GM18867 (cell line): ENCODE results near the gene CATSPER1.
A peak's percentile ranks its signal among the peaks of the same experiment; 100 is the strongest.
"Not testable (repeated sequence)": the region's sequence is repeated elsewhere in the genome, so short reads cannot be mapped to it uniquely, and the experiment has no call there.

Source experiments
- ATAC-seq: cut with Tn5 transposase; IDR thresholded peaks from one replicate; pipeline ENCODE4 v1.9.1; 2021; ENCODE audit warnings: mild to moderate bottlenecking, moderate library complexity; ENCODE audit not compliant: unreplicated experiment

Gene CATSPER1

GRCh38 chr11:66022401-66023185 lies 3.7 kb downstream of the CATSPER1 start:
- peak; percentile 50 for ATAC-seq

GRCh38 chr11:66020618-66021357 lies 5.5 kb downstream of the CATSPER1 start:
- no peak for ATAC-seq

DNA sequence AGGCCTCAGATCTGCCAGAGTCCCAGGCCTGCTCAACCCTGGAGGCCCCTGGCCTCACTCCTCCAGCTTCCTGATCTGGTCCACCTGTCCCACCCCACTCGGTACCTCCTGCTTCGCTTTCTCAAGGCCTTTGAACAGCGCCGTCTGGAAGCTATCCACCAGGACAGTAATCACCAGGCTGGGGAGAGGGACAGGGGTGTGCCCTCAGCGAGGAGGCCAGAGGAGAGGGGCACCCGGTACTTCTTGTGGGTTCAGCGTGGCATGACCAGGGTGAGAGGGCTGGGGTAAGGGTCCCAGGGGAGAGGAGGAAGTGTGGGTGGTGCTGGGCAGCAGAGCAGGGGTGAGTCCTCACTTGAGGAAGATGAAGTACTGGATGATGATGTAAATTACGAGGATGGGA lies 6.1 kb downstream of the CATSPER1 start:
- no peak for ATAC-seq

GRCh38 chr11:66017321-66017720 lies 9.0 kb downstream of the CATSPER1 start:
- ATAC-seq, result no peak

- no peak for ATAC-seq
These were observed 9.5 kb downstream of the CATSPER1 start for GRCh38 chr11:66016793-66017177.

- ATAC-seq, result no peak
These were observed 10.1 kb downstream of the CATSPER1 start for GRCh38 chr11:66015936-66016792.

GRCh38 chr11:66015454-66015881 lies 10.8 kb downstream of the CATSPER1 start:
- ATAC-seq, result no peak

- no peak for ATAC-seq
These were observed 11.3 kb downstream of the CATSPER1 start for GRCh38 chr11:66014804-66015453.

DNA sequence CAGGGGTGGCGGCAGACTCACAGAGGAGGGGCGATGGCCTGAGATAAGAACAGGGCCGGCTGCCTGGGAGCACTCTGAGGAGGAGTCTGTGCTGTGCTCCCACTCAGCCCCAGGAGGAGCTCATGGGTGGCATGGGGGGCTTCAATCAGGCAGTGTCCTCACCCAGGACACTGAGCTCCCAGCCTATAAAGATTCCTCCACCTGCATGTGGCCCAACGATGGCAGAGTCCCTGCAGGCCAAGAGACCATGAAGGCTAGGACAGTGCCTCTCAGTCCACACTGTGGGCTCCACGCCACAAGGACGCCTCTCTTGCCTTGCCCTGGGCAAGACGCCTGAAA lies 12.5 kb downstream of the CATSPER1 start:
- ATAC-seq, result no peak

- no peak for ATAC-seq
These were observed 13.1 kb downstream of the CATSPER1 start for GRCh38 chr11:66012946-66013761.

DNA sequence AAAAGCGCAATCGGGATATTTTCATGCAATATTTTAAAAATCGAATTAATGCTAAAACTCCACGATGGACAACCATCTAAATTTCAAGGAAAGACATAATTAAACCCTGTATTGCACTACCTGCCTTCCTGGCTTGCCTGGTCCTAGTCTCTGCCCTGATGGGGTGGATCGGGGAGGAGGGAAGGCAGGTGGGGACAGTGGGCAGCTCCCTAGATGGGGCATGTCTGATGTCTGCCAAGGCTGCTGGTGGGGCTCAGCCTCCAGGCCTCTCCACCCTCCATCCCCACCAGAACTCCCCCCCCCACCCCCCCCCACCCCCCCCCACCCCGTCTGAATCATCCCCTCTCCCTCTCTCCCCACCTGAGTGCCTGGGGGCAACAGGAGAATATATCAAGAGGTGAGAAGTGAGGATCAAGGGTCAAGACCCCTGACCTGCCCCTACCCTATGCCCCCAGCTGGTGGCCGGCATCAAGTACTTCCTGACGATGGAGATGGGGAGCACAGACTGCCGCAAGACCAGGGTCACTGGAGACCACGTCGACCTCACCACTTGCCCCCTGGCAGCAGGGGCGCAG lies 13.8 kb downstream of the CATSPER1 start:
- ATAC-seq, result no peak

- no peak for ATAC-seq
These were observed 14.4 kb downstream of the CATSPER1 start, which contains the start of gene CST6 for GRCh38 chr11:66011785-66012303. Gene CST6, plus strand, starts transcription at chr11:66012008. Its CDS starts 37 bp downstream, at chr11:66012045.

DNA sequence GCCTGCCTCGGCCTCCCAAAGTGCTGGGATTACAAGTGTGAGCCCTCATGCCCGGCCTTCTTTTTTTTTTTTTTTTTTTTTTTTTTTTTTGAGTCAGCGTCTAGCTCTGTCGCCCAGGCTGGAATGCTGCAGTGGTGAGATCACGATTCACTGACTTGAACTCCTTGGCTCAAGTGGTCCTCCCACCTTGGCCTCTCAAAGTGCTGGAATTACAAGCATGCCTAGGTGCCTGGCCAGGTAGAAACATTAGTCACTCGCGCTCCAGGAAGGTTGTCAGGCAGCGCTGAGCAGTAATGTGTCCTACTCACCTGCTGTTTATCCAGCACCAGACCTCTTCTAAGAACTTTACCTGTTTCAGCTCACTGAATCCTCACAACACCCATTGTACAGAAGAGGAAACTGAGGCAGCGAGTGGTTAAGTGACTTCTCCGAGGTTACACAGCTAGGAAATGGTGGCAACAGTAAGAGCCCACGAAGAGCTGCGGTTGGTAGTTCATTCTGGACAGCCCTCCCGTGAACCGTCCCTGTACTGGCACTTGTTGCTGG lies 15.0 kb downstream of the CATSPER1 start:
- ATAC-seq, result no peak

DNA sequence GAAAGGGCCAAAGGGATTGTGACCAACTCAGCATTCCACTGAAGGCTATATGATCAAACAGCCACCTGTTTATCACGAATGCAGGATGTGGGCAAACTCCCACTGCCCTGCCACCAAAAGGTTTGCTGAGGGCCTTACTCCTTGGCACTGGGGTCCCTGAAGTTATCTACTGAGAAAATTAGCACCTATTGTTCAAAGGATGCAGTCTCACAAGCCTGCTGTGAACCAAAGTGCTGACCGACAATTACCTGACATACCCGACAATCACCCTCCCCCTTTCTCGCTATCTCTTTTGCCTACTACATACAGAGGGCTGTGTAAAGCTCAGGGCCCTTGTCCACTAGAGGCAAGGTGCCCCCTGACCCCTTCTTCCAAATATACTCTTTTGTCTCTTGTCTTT lies 16.2 kb downstream of the CATSPER1 start:
- not testable (repeated sequence) for ATAC-seq

DNA sequence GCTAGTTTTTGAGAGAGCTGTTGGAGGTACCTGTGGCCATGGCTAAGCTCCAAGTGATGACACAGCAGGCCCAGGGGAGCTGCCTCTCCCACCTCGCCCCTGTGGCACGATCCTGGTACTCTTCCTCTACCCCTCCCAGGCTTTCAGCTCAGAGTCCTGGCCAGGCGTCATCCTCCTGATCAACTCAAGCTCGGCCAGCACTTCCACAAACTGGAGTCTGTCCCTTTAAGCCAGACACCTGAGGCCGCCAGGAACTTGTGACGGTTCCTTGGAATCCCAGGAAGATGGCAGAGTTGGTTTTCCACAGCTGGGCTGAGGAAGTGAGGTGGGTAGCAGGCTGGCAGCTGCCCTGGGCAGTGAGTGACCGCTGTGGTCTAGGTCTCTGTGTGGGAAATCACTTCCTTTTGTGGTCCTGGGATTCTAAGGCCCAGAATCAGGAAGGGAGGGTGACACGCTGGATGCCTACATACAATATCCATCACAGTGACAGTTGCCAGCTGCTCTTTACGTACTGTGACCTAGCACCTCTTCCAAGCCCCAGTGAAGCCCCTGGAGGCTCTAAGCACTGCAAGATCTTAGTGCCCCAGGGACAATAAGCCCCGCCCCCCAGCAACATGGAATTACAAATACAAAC lies 17.7 kb downstream of the CATSPER1 start:
- ATAC-seq, result no peak

DNA sequence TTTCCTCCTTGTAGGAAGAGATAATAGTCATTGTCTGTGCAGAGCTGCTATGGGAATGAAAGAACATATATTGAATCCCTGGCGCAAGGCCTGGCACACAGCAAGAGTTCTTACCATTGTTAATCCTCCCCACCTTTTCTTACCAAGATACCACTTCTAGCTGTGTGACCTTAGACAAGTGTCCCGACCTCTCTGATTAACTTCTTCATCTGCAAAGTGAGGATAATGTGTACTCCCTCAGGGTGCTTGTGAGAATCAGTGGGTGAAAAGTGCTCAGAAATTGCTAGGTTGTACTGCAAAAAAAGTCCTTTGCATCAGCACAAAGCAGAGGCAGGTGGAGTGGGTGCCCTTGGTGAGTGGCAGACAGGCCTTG lies 18.2 kb downstream of the CATSPER1 start:
- no peak for ATAC-seq

DNA sequence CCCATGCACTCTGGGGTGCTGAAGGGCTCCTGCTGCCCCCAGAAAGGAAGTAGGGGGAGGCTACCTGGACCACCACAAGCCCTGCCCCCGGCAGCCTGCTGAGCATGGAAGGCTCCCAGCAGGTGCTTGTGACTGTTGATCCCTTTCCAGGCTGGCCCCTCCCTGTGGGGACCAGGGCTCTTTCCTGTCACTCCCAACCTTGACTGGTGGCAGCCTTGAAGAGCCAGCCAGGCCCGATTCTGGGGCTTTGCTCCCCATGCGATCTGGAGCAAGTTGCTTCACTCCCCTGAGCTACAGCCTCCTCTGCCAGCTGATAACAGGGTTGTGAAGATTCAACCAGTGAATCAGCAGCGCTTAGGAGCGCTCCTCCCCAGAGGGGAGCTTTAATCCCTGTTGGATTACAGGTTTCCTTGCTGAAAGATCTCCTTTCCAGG lies 19.1 kb downstream of the CATSPER1 start:
- ATAC-seq, result no peak

DNA sequence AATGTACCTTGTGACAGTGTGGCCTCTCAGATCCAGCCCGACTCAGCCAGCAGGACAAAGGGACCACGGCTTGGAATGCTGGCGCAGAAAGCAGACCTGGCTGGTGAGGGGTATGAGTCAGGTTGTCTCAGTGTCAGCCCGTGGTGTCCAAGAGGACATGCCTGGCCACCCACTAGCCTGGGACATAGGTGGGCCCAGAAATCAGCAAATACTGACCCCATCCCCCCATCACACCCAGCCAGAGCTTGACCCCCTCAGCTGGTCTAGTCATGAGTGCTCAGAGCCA lies 19.4 kb downstream of the CATSPER1 start:
- ATAC-seq, result no peak
